ENCODE data around the gene C20orf144. TPM values are rescaled to one million over a fixed set of nuclear protein-coding genes. Genes with fewer than 3 reads are reported as not detected.

Gene C20orf144
- polyA plus RNA-seq, 2 of the 4 experiments (the other 2 are of a cell fraction) = 0.10 to 0.12 TPM

GRCh38 chr20:33650753-33651561 lies 11.2 kb upstream of the C20orf144 start:
- CTCF ChIA-PET = interaction anchor here (2.3 to 4.8 kb wide), 5 partner anchors 8 to 197 kb away, joined by 8 to 28 read pairs (median 20); partner anchors contain the start of gene C20orf144
- Histone ChIP-seq H3K9me3 (no peaks in the 10 kb centered on the region), H3K4me2 (no peak overlapping the region), H3K27ac (no peak overlapping the region), H3K4me1 (peaks cover 4% of the 10 kb centered on the region; the same call in 1 of the 3 replicates), H3K4me3 (no peak overlapping the region)
- 79% methylated on average over 10 of the region's 10 CpGs for WGBS (ENCODE audit: missing lambda C conversion rate)
- ATAC-seq (no peak), DNase-seq (ENCODE audit: low read depth in 1 of 2, low spot score in 1 of 2) (no peak), FAIRE-seq (no peak)
- POLR2A ChIA-PET = no interaction called here
- no peak for TF ChIP-seq ESRRA (IDR thresholded peaks at IDR 0.05; ENCODE audit: borderline replicate concordance, low read length)
- TF ChIP-seq POLR2A (IDR thresholded peaks at IDR 0.05; ENCODE audit: low read length) = no peak
- no peak for TF ChIP-seq E2F6 (IDR thresholded peaks at IDR 0.05; ENCODE audit: borderline replicate concordance, low read depth)
- TF ChIP-seq CBX2 (IDR thresholded peaks at IDR 0.05; ENCODE audit: borderline replicate concordance, low read depth) = no peak
- TF ChIP-seq TP53 (CRISPR knock-in tag; IDR thresholded peaks at IDR 0.05) = no peak
- no peak for TF ChIP-seq CHD2 (IDR thresholded peaks at IDR 0.05; ENCODE audit: low read length, partially characterized antibody)
- TF ChIP-seq JUNB (IDR thresholded peaks at IDR 0.05) = no peak
- TF ChIP-seq CHD4 (IDR thresholded peaks at IDR 0.05; ENCODE audit: borderline replicate concordance) = no peak
- no peak for TF ChIP-seq HEYL (CRISPR knock-in tag; IDR thresholded peaks at IDR 0.05)
- TF ChIP-seq KDM1A (IDR thresholded peaks at IDR 0.05; ENCODE audit: low read depth) = no peak
- TF ChIP-seq NPAS2 (CRISPR knock-in tag; IDR thresholded peaks at IDR 0.05; ENCODE audit: borderline replicate concordance) = no peak
- no peak for TF ChIP-seq FOSB (CRISPR knock-in tag; IDR thresholded peaks at IDR 0.05)
- TF ChIP-seq, protein P1, sequence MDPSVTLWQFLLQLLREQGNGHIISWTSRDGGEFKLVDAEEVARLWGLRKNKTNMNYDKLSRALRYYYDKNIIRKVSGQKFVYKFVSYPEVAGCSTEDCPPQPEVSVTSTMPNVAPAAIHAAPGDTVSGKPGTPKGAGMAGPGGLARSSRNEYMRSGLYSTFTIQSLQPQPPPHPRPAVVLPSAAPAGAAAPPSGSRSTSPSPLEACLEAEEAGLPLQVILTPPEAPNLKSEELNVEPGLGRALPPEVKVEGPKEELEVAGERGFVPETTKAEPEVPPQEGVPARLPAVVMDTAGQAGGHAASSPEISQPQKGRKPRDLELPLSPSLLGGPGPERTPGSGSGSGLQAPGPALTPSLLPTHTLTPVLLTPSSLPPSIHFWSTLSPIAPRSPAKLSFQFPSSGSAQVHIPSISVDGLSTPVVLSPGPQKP (IDR thresholded peaks at IDR 0.05; ENCODE audit: low read depth, low read length) = no peak
- no peak for TF ChIP-seq REST (IDR thresholded peaks at IDR 0.05)
- TF ChIP-seq ZNF302 (CRISPR knock-in tag; IDR thresholded peaks at IDR 0.05) = no peak
- no peak for TF ChIP-seq HOXB13 (CRISPR knock-in tag; IDR thresholded peaks at IDR 0.05; ENCODE audit: low read depth)
- no peak for TF ChIP-seq HMGXB4 (CRISPR knock-in tag; IDR thresholded peaks at IDR 0.05; ENCODE audit: borderline replicate concordance)
- no peak for TF ChIP-seq HOXA7 (CRISPR knock-in tag; IDR thresholded peaks at IDR 0.05)
- no peak for TF ChIP-seq FOSL2 (IDR thresholded peaks at IDR 0.05)
- TF ChIP-seq FOSL2 (CRISPR knock-in tag; IDR thresholded peaks at IDR 0.05) = no peak

Data from A549 (cell line).